ENCODE data around the gene NKAIN1. TPM values are rescaled to one million over a fixed set of nuclear protein-coding genes. Genes with fewer than 3 reads are reported as not detected.
"Not testable (repeated sequence)": the region's sequence is repeated elsewhere in the genome, so short reads cannot be mapped to it uniquely, and the experiment has no call there.

Gene NKAIN1
- total RNA-seq, 4 donors from 2014 or later, result not detected

DNA sequence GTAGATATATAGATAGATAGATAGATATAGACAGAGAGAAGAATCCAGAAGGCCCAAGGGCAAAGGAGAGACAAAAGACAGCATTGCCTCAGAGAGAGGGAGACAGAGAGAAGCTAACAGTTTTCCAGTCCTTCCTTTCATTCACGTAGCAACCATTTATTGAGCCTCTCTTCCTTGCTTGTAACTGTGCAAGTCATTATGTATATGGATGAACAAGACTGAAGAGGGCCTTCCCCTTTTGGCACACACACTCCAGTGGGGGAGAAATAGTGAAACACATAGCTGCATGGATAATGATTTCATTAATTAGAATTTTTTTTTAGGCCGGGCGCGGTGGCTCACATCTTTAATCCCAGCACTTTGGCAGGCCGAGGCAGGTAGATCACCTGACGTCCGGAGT, 99.4 kb downstream of the NKAIN1 start:
- Histone ChIP-seq H3K27me3 (no peaks in the 10 kb centered on the region), H3K36me3 (no peaks in the 10 kb centered on the region), H3K27ac (no peak overlapping the region), H3K9me3 (no peaks in the 10 kb centered on the region), H3K4me3 (no peak overlapping the region), H3K4me1 (no peaks in the 10 kb centered on the region)
- DNase-seq, result no peak
- TF ChIP-seq POLR2A (IDR thresholded peaks at IDR 0.05), result no peak
- TF ChIP-seq, protein P1, sequence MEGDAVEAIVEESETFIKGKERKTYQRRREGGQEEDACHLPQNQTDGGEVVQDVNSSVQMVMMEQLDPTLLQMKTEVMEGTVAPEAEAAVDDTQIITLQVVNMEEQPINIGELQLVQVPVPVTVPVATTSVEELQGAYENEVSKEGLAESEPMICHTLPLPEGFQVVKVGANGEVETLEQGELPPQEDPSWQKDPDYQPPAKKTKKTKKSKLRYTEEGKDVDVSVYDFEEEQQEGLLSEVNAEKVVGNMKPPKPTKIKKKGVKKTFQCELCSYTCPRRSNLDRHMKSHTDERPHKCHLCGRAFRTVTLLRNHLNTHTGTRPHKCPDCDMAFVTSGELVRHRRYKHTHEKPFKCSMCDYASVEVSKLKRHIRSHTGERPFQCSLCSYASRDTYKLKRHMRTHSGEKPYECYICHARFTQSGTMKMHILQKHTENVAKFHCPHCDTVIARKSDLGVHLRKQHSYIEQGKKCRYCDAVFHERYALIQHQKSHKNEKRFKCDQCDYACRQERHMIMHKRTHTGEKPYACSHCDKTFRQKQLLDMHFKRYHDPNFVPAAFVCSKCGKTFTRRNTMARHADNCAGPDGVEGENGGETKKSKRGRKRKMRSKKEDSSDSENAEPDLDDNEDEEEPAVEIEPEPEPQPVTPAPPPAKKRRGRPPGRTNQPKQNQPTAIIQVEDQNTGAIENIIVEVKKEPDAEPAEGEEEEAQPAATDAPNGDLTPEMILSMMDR (IDR thresholded peaks at IDR 0.05), result no peak

DNA sequence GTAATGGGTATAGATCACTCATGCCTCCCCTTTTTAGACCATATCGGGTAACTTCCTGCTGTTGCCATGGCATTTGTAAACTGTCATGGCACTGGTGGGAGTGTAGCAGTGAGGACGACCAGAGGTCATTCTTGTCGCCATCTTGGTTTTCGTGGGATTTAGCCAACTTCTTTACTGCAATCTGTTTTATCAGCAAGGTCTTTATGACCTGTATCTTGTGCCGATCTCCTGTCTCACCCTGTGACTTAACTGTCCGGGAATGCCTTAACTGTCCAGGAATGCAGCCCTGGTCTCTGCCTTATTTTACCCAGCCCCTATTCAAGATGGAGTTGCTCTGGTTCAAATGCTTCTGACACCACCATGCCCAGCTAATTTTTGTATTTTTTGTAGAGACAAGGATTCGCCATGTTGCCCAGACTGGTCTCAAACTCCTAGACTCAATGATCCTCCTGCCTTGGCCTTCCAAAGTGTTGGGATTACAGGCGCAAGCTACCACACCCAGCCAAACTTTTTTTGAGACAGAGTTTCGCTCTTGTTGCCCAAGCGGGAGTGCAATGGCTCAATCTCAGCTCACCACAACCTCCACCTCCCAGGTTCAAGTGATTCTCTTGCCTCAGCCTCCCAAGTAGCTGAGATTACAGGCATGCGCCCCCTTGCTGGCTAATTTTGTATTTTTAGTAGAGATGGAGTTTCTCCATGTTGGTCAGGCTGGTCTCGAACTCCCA, 100.7 kb downstream of the NKAIN1 start:
- not testable (repeated sequence) for DNase-seq, H3K36me3 ChIP-seq, H3K9me3 ChIP-seq, H3K27ac ChIP-seq, H3K4me3 ChIP-seq, H3K4me1 ChIP-seq, H3K27me3 ChIP-seq

DNA sequence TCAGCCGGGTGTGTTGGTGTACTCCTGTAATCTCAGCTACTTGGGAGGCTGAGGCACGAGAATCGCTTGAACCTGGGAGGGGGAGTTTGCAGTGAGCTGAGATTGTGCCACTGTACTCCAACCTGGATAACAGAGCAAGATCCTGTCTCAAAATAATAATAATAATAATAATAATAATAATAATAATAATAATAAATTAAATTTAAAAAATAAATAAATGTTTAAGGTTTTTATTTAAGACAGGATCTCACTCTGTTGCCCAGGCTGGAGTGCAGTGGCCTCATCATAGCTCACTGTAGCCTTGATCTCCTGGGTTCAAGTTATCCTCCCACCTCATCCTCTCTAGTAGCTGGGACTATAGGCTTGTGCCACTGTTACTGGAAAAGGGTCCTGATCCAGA, 101.8 kb downstream of the NKAIN1 start:
- not testable (repeated sequence) for H3K9me3 ChIP-seq, H3K4me1 ChIP-seq, H3K36me3 ChIP-seq, H3K27me3 ChIP-seq, H3K4me3 ChIP-seq, DNase-seq, H3K27ac ChIP-seq

DNA sequence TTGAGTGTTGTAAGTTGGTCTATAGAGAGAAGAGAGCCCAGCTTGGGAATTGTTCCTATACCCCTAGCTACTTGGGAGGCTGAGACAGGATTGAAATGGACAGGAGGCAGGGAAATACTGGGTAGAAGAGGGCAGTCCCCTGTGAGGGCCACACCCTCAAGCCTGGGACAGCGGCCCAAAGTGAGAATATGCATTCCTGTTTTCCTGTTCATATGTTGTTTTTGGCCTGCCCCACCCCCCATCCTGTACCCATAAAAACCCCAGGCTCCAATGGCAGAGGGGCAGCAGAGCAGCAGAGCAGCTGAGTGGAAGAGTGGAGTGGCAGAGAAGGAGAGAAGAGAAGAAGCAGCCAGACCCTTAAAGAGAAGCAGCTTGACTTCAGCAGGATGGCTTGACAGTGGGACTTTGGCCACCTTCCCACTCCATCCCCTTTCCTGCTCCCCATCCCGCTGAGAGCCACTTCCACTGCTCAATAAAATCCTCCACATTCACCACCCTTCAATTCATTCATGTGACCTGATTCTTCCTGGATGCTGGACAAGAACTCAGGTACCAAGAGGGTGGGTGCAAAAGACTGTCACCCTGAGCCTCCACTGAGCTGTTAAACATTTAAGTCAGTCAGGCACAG, 103.6 kb downstream of the NKAIN1 start:
- no peaks in the 10 kb centered on the region for H3K36me3 ChIP-seq
- no peaks in the 10 kb centered on the region for H3K9me3 ChIP-seq
- no peak for DNase-seq
- no peak overlapping the region for H3K27ac ChIP-seq
- no peak overlapping the region for H3K4me3 ChIP-seq
- H3K27me3 ChIP-seq, result no peaks in the 10 kb centered on the region
- no peaks in the 10 kb centered on the region for H3K4me1 ChIP-seq
- TF ChIP-seq POLR2A (IDR thresholded peaks at IDR 0.05), result no peak
- TF ChIP-seq, protein P1 (IDR thresholded peaks at IDR 0.05), result no peak

DNA sequence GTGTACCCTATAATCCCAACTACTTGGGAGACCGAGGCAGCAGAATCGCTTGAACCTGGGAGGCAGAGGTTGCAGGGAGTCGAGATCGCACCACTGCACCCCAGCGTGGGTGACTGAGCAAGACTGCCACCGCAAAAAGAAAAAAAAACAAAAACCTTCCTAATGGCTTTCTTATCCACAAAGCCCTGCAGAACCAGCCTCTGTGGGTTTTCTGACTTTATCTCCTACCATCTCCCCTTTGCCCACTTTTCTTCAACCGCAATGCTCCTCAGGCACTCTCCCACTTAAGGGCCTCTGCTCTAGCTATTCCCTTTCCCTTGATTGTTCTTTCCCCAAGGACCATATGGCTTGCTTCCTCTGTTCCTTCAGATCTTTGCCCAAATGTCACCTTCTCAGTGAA, 106.3 kb downstream of the NKAIN1 start:
- TF ChIP-seq, protein P1 (IDR thresholded peaks at IDR 0.05), result no peak
- TF ChIP-seq POLR2A (IDR thresholded peaks at IDR 0.05), result no peak
- no peaks in the 10 kb centered on the region for H3K9me3 ChIP-seq
- no peak overlapping the region for H3K4me3 ChIP-seq
- DNase-seq, result no peak
- no peaks in the 10 kb centered on the region for H3K4me1 ChIP-seq
- H3K27me3 ChIP-seq, result no peaks in the 10 kb centered on the region
- H3K27ac ChIP-seq, result no peak overlapping the region
- no peaks in the 10 kb centered on the region for H3K36me3 ChIP-seq

Other genes with a start within 250 kb of the NKAIN1 start
- 100 to 1,000 TPM in 1 of 4 donors, 10 to 100 TPM in 3; 61.6 to 109 (median 76.9) TPM for gene PUM1, start 174.2 kb downstream of the NKAIN1 start, total RNA-seq
- 10 to 100 TPM; 22.9 to 63.5 (median 34.3) TPM for gene SNRNP40, start 56.9 kb upstream of the NKAIN1 start, total RNA-seq
- gene ZCCHC17, start 57.1 kb upstream of the NKAIN1 start, total RNA-seq, result 1 to 10 TPM; 5.4 to 9.8 (median 8.1) TPM
- gene FABP3, start 133.2 kb upstream of the NKAIN1 start, total RNA-seq, result 10 to 100 TPM in 1 of 4 donors, 1 to 10 TPM in 1, not detected in 2; 2.7 to 15.7 TPM
- 100 to 1,000 TPM in 3 of 4 donors, 10 to 100 TPM in 1; 36.3 to 229 (median 210) TPM for gene SERINC2, start 173.3 kb upstream of the NKAIN1 start, total RNA-seq